ENCODE data around the gene YOD1.

YOD1 gene

DNA sequence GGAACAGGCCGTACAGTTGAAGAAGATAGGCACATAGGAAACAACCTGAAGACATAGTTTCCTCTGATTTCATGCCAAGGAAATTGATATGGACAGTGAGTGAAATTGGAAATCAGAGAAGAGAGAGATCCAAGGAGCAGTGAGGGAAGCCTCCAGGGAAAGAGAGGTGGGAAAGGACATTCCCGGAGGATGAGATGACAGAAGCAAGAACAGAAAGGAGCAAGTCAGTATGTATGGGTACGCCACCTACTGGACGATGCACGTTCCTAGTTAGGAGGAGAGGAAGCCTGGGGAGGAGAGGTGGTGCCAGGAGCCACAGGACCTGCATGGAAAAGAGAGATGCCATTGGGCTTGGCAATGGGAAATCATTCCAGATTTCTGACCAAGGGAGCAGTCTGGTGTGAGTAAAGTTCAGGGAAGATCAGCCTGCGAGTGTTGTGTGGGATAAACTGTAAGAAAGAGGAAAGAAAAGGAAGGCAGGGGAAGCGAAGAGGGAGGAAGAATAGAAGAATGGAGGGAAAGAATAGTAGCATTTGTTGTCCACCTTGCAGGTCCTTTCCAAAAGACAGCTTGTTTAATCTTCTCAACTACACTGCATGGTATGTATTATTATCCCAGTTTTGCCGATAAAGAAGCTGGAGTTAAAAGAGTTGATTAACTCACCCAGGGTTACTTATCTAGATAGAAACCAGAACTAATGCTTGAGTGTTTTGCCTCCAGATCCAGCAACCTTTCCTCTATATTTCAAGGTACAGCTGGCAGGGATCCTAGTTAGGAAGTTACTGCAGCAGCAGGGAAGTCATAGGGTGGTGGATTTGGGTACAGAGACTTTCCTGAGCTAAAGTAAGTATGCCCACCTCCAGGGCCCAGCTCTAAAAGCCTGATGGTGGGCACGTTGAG is 45.8 kb downstream of the YOD1 start:
- Histone ChIP-seq H3K27ac (ENCODE audit: low read depth, low read length) (no peak overlapping the region), H3K27me3 (ENCODE audit: control insufficient read depth, insufficient read depth, low read length) (no peaks in the 10 kb centered on the region), H3K36me3 (ENCODE audit: control insufficient read depth, insufficient read depth, low read length) (no peaks in the 10 kb centered on the region), H3K9ac (ENCODE audit: low read length) (no peak overlapping the region), H3K4me3 (ENCODE audit: low read length) (no peak overlapping the region), H3K4me1 (ENCODE audit: control insufficient read depth, insufficient read depth, low read length) (no peaks in the 10 kb centered on the region)

- H3K4me1 ChIP-seq (ENCODE audit: control insufficient read depth, insufficient read depth, low read length): no peaks in the 10 kb centered on the region
- H3K4me3 ChIP-seq (ENCODE audit: low read length): no peak overlapping the region
- no peak overlapping the region for H3K9ac ChIP-seq (ENCODE audit: low read length)
- H3K36me3 ChIP-seq (ENCODE audit: control insufficient read depth, insufficient read depth, low read length): no peaks in the 10 kb centered on the region
- no peak overlapping the region for H3K27ac ChIP-seq (ENCODE audit: low read depth, low read length)
- no peaks in the 10 kb centered on the region for H3K27me3 ChIP-seq (ENCODE audit: control insufficient read depth, insufficient read depth, low read length)
These were observed 47.8 kb downstream of the YOD1 start for GRCh38 chr1:207003210-207003609.

DNA sequence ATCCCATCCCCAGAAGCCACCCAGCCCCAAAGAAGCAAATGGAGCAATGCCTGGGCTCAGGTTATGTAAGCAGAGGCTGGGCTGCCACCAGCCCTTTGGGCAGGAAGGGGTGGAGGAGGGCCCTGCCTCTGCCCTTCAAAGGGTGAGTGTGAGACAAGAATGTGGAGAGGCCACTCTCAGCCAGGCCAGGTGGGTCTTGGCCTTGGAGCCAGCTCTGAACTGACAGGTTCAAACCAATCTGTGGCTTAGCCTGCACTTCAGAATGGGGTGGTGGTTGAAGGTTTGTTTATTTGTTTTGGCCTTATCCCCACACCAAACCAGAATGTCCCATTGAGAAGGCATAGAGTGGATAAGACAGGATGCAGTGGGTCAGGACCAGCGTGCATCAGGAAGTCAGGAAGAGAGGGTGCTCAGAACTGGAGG is 48.3 kb downstream of the YOD1 start:
- H3K4me3 ChIP-seq (ENCODE audit: low read length): no peak overlapping the region
- H3K4me1 ChIP-seq (ENCODE audit: control insufficient read depth, insufficient read depth, low read length): no peaks in the 10 kb centered on the region
- no peak overlapping the region for H3K9ac ChIP-seq (ENCODE audit: low read length)
- no peaks in the 10 kb centered on the region for H3K36me3 ChIP-seq (ENCODE audit: control insufficient read depth, insufficient read depth, low read length)
- H3K27ac ChIP-seq (ENCODE audit: low read depth, low read length): no peak overlapping the region
- no peaks in the 10 kb centered on the region for H3K27me3 ChIP-seq (ENCODE audit: control insufficient read depth, insufficient read depth, low read length)

DNA sequence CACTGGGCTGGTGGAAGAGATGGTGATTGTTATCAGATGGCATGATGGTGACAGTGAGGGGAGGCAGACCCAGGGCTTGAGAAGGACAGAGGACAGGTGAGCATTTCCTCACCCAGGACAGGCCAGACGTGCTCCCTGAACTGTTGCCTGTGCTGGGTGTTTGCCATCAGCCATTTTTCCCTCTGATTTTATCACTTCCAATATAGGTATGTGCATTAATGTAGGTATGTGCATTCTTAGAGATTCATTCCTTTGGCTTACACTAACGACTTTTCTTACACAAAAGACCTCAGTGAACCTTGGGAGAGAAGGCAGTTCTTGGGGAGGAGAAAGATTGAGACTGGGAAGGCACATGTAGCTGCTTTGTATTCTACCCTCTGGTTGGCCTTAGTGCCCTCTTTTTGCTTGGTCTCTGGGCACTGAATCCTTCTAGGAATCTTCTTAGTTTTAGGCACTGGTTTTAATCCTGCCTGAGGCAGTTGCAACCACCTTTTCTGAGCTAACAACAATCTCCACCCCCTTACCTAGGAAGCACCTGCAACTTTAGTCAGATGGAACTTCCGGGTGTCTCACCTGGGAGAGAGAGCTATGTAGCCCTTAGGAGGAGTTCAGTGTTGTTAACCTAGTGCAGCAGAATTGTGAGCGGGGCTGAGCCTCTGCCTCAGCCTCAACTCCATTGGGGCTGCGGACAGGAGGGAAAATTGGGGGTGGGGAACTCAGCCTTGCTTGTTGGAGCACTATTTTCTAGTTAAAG is 49.3 kb downstream of the YOD1 start:
- H3K9ac ChIP-seq (ENCODE audit: low read length): no peak overlapping the region
- H3K27ac ChIP-seq (ENCODE audit: low read depth, low read length): no peak overlapping the region
- H3K4me1 ChIP-seq (ENCODE audit: control insufficient read depth, insufficient read depth, low read length): no peaks in the 10 kb centered on the region

DNA sequence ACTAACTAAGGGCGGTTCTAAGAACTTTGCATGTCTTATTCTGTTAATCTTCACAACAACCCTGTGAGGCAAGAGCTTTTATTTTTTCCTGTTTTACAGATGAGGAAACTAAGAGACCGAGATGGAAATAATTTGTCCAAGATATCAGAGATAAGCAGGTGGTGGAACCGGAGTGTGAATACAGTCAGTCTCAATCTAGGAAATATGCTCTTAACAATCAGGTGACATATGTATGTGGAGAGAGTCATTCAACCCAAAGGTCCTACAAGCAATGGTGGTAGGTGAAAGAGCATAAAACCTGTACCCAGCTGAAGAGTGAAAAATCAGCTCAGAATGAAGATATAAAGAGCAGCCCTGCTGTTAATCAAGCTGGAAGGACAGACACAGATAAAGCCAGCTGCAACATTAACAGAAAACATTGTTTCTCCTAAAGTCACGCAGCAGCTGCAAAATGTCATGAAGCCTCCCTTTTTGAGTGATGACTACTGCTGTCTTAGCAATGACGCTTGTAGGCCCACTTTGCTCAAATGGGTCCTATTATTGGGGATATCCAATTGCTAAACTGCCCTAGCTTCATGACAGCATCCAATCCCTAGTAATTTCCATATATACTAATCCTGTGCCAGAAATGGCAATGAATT is 50.2 kb downstream of the YOD1 start:
- Histone ChIP-seq H3K4me1 (ENCODE audit: control insufficient read depth, insufficient read depth, low read length) (no peaks in the 10 kb centered on the region), H3K9ac (ENCODE audit: low read length) (no peak overlapping the region), H3K36me3 (ENCODE audit: control insufficient read depth, insufficient read depth, low read length) (no peaks in the 10 kb centered on the region), H3K27ac (ENCODE audit: low read depth, low read length) (no peak overlapping the region), H3K4me3 (ENCODE audit: low read length) (no peak overlapping the region), H3K27me3 (ENCODE audit: control insufficient read depth, insufficient read depth, low read length) (no peaks in the 10 kb centered on the region)

More for the DNA sequence above, 49.3 kb downstream of the YOD1 start:
- H3K27me3 ChIP-seq (ENCODE audit: control insufficient read depth, insufficient read depth, low read length): no peaks in the 10 kb centered on the region
- H3K4me3 ChIP-seq (ENCODE audit: low read length): no peak overlapping the region
- no peaks in the 10 kb centered on the region for H3K36me3 ChIP-seq (ENCODE audit: control insufficient read depth, insufficient read depth, low read length)

DNA sequence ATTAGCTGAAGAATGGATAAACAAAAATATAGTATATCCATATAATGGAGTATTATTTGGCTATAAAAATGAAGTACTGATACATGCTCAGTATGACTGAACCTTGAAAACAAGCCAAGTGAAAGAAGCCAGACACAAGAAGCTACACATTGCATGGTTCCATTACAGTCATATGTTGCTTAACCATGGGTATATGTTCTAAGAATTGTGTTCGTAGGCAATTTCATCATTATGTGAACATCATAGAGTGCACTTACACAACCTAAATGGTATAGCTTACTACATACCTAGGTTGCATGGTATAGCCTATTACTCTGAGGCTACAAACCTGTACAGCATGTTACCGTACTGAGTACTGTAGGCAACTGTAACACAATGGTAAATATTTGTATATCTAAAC is 52.2 kb downstream of the YOD1 start:
- no peak overlapping the region for H3K27ac ChIP-seq (ENCODE audit: low read depth, low read length)
- H3K4me1 ChIP-seq (ENCODE audit: control insufficient read depth, insufficient read depth, low read length): no peaks in the 10 kb centered on the region
- H3K4me3 ChIP-seq (ENCODE audit: low read length): no peak overlapping the region
- no peaks in the 10 kb centered on the region for H3K36me3 ChIP-seq (ENCODE audit: control insufficient read depth, insufficient read depth, low read length)
- H3K9ac ChIP-seq (ENCODE audit: low read length): no peak overlapping the region
- no peaks in the 10 kb centered on the region for H3K27me3 ChIP-seq (ENCODE audit: control insufficient read depth, insufficient read depth, low read length)

All from rectal smooth muscle tissue (tissue), 1 donor.